NOMO-1 treated with DMSO at 0.1 percent for 48 hours (cell line): ENCODE measurements around the gene APOB.

Source experiments
- DNase-seq: peaks from one replicate; lab custom pipeline; 2025; ENCODE audit not compliant: unreplicated experiment; lab: John Stamatoyannopoulos, UW

APOB gene

GRCh38 chr2:21050164-21050563 lies 6.3 kb upstream of the APOB start:
- DNase-seq: no peak

- DNase-seq: no peak
Measured at GRCh38 chr2:21047141-21048009, 3.5 kb upstream of the APOB start.

- DNase-seq: no peak
Measured at GRCh38 chr2:21046506-21046905, 2.6 kb upstream of the APOB start.

- DNase-seq: no peak
Measured at GRCh38 chr2:21044694-21045371, 960 bp upstream of the APOB start.

- peak; percentile 8 for DNase-seq
Measured at GRCh38 chr2:21042958-21043743, 722 bp downstream of the APOB start.

- DNase-seq: no peak
Measured at GRCh38 chr2:21042708-21042957, 1.2 kb downstream of the APOB start.

GRCh38 chr2:21041943-21042707 lies 1.7 kb downstream of the APOB start:
- DNase-seq: no peak

GRCh38 chr2:21041462-21041861 lies 2.4 kb downstream of the APOB start:
- DNase-seq: no peak

GRCh38 chr2:21040468-21041377 lies 3.1 kb downstream of the APOB start:
- no peak for DNase-seq

GRCh38 chr2:21039979-21040467 lies 3.9 kb downstream of the APOB start:
- DNase-seq: no peak

GRCh38 chr2:21039080-21039556 lies 4.8 kb downstream of the APOB start:
- no peak for DNase-seq

- DNase-seq: no peak
Measured at GRCh38 chr2:21038403-21039073, 5.3 kb downstream of the APOB start.

GRCh38 chr2:21037671-21038108 lies 6.2 kb downstream of the APOB start:
- DNase-seq: no peak

GRCh38 chr2:21036708-21037670 lies 6.9 kb downstream of the APOB start:
- DNase-seq: no peak

GRCh38 chr2:21035974-21036707 lies 7.7 kb downstream of the APOB start:
- no peak for DNase-seq

- DNase-seq: no peak
Measured at GRCh38 chr2:21035282-21035973, 8.4 kb downstream of the APOB start.

GRCh38 chr2:21034972-21035279 lies 8.9 kb downstream of the APOB start:
- no peak for DNase-seq
